Measurements from ENCODE around the gene GIPC1. TPM values are rescaled to one million over a fixed set of nuclear protein-coding genes. Genes with fewer than 3 reads are reported as not detected.
A peak's percentile ranks its signal among the peaks of the same experiment; 100 is the strongest.
"Not testable (repeated sequence)": the region's sequence is repeated elsewhere in the genome, so short reads cannot be mapped to it uniquely, and the experiment has no call there.

The GIPC1 gene, protein sequence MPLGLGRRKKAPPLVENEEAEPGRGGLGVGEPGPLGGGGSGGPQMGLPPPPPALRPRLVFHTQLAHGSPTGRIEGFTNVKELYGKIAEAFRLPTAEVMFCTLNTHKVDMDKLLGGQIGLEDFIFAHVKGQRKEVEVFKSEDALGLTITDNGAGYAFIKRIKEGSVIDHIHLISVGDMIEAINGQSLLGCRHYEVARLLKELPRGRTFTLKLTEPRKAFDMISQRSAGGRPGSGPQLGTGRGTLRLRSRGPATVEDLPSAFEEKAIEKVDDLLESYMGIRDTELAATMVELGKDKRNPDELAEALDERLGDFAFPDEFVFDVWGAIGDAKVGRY
- total RNA-seq (ENCODE audit: low replicate concordance): 123 and 308 TPM in 2 replicates
- long read RNA-seq, partial matches to known transcripts: 0 of 3 reads
- long read RNA-seq, other reads (novel, unspliced or antisense): 3 of 3 reads

DNA sequence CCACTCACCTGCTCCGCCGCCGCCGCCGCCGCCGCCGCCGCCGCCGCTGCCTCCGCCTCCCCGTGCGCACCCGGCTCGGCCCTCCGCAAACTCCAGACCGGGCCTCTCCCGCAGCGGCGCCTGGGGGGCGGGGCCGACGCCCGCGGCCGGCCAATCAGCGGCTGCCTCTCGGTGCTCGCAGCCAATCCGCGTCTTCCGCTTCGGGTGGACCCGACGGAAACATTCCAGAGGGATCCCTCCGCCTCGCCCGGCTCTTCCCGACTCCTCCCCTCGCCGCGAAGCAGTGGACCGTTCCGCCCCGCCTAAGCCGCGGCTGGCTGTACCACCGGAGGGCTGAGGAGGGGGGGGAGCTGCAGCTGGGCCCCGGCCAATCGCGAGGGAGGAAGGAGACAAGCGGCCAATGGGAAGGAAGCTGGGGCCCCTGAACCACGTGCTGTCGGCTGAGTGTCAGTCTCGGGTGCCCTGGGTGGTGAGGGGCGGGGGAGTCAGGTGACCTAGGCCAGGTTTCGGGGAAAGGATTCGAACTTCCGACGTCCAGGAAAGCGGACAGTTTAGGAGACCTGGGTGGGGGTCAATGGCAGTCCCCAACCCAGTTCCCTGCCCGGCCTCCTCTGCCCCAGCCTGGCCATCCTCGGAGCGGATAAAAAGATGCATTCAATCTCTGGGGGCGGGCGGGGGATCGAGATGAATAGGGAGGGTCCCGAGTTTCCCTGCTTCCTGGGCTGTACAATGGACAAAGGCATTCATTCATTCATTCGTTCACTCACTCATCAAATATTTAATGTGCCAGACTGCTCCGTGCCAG is at the start of gene GIPC1:
TSS of gene GIPC1 (minus strand) at position 99 of the 805 bp plus-strand sequence. CDS start 13,151 bp downstream, outside the sequence.
- Mint-ChIP-seq H3K27ac (peak within 1 kb of the TSS; percentile 97), H3K4me3 (peak within 1 kb of the TSS; percentile 93), H3K27me3 (no peaks in the 10 kb centered on the region), H3K9me3 (no peaks in the 10 kb centered on the region), H3K36me3 (peaks cover 12% of the 10 kb centered on the region), H3K4me1 (ENCODE audit: unreplicated experiment) (peaks cover 23% of the 10 kb centered on the region)
- peak; percentile 99 for DNase-seq (ENCODE audit: extremely low spot score, unreplicated experiment)
- TF ChIP-seq, protein P1, sequence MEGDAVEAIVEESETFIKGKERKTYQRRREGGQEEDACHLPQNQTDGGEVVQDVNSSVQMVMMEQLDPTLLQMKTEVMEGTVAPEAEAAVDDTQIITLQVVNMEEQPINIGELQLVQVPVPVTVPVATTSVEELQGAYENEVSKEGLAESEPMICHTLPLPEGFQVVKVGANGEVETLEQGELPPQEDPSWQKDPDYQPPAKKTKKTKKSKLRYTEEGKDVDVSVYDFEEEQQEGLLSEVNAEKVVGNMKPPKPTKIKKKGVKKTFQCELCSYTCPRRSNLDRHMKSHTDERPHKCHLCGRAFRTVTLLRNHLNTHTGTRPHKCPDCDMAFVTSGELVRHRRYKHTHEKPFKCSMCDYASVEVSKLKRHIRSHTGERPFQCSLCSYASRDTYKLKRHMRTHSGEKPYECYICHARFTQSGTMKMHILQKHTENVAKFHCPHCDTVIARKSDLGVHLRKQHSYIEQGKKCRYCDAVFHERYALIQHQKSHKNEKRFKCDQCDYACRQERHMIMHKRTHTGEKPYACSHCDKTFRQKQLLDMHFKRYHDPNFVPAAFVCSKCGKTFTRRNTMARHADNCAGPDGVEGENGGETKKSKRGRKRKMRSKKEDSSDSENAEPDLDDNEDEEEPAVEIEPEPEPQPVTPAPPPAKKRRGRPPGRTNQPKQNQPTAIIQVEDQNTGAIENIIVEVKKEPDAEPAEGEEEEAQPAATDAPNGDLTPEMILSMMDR (conservative IDR thresholded peaks at IDR 0.05): no peak

DNA sequence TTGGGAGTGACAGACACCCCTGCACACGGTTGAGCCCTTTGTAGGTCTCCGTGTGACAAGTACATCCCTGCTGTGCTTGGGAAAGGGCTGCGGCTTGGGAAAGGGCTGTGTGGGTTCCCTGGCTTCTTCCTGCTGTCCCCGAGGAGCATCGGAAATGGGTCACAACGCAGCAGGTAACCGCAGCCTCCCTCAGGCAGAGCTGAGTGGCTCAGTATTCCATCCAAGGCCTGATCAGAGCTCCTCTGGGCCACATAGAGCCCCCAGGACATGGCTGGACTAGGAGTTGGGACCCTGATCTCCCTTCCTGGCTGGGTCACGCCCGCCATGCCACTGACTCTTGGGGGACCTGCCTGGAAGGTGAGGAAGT is 49.8 kb upstream of the GIPC1 start:
- no peaks in the 10 kb centered on the region for H3K9me3 Mint-ChIP-seq
- H3K36me3 Mint-ChIP-seq: peaks cover 4% of the 10 kb centered on the region
- peaks cover 7% of the 10 kb centered on the region for H3K4me1 Mint-ChIP-seq (ENCODE audit: unreplicated experiment)
- no peaks in the 10 kb centered on the region for H3K27me3 Mint-ChIP-seq
- no peak overlapping the region for H3K4me3 Mint-ChIP-seq
- TF ChIP-seq, protein P1 (conservative IDR thresholded peaks at IDR 0.05): no peak
- DNase-seq (ENCODE audit: extremely low spot score, unreplicated experiment): no peak
- no peak overlapping the region for H3K27ac Mint-ChIP-seq

DNA sequence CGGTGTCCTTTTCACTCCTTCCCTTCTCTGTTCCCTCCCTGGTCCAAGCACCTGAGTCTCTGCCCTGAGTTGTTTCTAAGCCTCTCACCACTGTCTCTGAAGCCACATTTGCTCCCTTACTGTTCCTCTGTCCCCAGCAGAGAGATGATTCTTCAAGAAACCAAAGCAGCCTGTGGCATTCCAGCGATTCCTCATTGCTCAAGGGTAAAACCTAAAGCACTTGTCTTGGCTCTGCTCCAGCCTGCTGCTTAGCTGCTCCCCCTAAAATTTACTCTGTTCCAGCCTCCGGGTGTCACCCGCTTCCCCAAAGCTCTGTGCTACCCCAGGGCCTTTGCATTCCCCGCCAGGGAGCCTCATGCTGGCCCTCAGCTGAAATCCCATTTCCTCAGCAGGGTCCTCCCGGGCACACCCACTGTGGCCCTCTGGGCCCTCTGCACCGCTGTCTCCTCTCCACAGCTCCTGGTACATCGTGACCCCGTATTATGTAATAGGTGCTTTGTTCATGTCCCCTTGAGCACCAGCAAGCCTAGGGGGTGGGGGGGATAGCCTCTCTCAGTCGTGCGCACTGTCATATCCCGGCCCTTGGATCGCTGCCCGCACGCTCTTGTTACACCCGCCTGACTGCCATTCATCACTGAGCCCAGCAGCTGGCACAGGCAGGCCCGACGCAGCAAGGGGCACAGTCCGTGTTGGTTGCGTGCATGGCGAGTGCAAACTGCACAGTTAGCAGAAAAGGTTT is 49.2 kb upstream of the GIPC1 start:
- Mint-ChIP-seq H3K27me3 (no peaks in the 10 kb centered on the region), H3K4me1 (ENCODE audit: unreplicated experiment) (peaks cover 7% of the 10 kb centered on the region), H3K27ac (peak overlapping the region; percentile 90), H3K9me3 (no peaks in the 10 kb centered on the region), H3K36me3 (peaks cover 4% of the 10 kb centered on the region), H3K4me3 (no peak overlapping the region)
- no peak for DNase-seq (ENCODE audit: extremely low spot score, unreplicated experiment)
- TF ChIP-seq, protein P1 (conservative IDR thresholded peaks at IDR 0.05): no peak

DNA sequence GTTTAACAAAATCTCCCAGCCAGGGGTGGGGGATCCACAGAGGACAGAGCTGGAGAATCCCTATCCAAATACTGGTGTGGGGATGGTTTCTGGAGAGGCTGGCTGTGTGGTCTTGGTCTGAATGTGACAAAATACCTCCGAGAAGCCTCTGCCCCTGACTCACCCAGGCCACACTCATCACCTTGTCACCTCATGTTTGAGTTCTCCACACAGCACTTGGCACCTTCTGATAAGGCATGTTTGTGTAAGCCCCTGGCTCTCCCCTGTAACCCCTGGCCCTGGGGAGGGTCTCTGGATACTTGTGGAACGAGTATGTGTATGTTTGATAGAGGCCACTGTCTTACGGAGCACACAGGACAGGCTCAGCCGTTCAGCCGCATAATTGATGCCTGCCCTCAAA is 48.1 kb upstream of the GIPC1 start:
- Mint-ChIP-seq H3K27me3 (no peaks in the 10 kb centered on the region), H3K9me3 (no peaks in the 10 kb centered on the region), H3K27ac (peak overlapping the region; percentile 90), H3K4me1 (ENCODE audit: unreplicated experiment) (peaks cover 7% of the 10 kb centered on the region), H3K36me3 (no peaks in the 10 kb centered on the region), H3K4me3 (no peak overlapping the region)
- DNase-seq (ENCODE audit: extremely low spot score, unreplicated experiment): no peak
- TF ChIP-seq, protein P1 (conservative IDR thresholded peaks at IDR 0.05): no peak

DNA sequence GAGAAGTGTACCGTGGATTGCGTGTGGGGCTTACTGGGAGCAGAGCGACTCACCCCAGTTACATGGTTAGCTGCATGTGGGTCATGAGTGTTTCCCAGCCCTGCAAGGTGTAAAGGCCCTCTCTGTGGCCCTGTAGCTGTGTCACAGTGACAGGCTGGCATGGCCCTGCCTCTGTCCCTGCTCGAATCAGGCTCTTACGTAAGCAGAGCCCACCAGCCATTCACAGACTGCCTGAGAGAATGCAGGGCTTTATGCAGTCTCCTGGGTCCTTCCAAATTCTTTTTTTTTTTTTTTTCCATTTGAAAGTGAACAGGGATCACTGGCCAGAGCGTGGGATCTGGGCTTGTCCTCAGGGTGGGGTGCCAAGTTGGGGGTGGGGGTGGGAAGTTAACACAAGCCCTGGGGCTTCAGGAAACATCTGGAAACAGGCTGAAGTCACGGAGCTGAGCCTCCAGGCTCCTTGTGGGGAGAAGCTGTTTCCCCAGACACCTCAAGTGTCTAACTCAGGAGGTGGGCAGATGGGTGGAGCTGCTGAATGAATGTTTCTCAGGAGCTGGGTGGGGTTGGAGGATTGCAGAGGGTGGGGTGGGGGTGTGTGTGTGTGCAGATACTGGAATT is 46.9 kb upstream of the GIPC1 start:
- no peak for DNase-seq (ENCODE audit: extremely low spot score, unreplicated experiment)
- H3K9me3 Mint-ChIP-seq: no peaks in the 10 kb centered on the region
- H3K27me3 Mint-ChIP-seq: no peaks in the 10 kb centered on the region
- peak overlapping the region; percentile 91 for H3K27ac Mint-ChIP-seq
- TF ChIP-seq, protein P1 (conservative IDR thresholded peaks at IDR 0.05): no peak
- peaks cover 7% of the 10 kb centered on the region for H3K4me1 Mint-ChIP-seq (ENCODE audit: unreplicated experiment)
- no peaks in the 10 kb centered on the region for H3K36me3 Mint-ChIP-seq
- no peak overlapping the region for H3K4me3 Mint-ChIP-seq

DNA sequence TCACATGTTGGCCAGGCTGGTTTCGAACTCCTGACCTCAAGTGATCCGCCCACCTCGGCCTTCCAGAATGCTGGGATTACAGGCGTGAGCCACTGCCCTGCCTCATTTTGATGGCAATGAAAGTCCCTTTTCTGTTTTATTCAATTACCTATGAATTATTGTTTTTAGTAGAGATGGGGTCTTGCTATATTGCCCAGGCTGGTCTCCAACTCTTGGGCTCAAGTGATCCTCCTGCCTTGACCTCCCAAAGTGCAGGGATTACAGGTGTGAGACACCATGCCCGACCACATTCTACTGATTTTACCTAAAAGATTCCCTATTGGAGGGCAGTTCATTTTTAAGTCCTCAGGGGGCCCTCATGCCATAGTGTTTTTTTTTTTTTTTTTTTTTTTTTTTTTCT is 46.1 kb upstream of the GIPC1 start:
- not testable (repeated sequence) for H3K4me1 Mint-ChIP-seq (ENCODE audit: unreplicated experiment); H3K27ac Mint-ChIP-seq; H3K9me3 Mint-ChIP-seq; H3K36me3 Mint-ChIP-seq; H3K27me3 Mint-ChIP-seq; H3K4me3 Mint-ChIP-seq; DNase-seq (ENCODE audit: extremely low spot score, unreplicated experiment)
